SKM-1 (cell line): ENCODE data around the gene ARHGAP25.

ENCODE experiments used
- DNase-seq: peaks from one replicate; lab custom pipeline; 2025; ENCODE audit not compliant: unreplicated experiment; lab: John Stamatoyannopoulos, UW

ARHGAP25 gene, protein sequence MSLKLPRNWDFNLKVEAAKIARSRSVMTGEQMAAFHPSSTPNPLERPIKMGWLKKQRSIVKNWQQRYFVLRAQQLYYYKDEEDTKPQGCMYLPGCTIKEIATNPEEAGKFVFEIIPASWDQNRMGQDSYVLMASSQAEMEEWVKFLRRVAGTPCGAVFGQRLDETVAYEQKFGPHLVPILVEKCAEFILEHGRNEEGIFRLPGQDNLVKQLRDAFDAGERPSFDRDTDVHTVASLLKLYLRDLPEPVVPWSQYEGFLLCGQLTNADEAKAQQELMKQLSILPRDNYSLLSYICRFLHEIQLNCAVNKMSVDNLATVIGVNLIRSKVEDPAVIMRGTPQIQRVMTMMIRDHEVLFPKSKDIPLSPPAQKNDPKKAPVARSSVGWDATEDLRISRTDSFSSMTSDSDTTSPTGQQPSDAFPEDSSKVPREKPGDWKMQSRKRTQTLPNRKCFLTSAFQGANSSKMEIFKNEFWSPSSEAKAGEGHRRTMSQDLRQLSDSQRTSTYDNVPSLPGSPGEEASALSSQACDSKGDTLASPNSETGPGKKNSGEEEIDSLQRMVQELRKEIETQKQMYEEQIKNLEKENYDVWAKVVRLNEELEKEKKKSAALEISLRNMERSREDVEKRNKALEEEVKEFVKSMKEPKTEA

DNA sequence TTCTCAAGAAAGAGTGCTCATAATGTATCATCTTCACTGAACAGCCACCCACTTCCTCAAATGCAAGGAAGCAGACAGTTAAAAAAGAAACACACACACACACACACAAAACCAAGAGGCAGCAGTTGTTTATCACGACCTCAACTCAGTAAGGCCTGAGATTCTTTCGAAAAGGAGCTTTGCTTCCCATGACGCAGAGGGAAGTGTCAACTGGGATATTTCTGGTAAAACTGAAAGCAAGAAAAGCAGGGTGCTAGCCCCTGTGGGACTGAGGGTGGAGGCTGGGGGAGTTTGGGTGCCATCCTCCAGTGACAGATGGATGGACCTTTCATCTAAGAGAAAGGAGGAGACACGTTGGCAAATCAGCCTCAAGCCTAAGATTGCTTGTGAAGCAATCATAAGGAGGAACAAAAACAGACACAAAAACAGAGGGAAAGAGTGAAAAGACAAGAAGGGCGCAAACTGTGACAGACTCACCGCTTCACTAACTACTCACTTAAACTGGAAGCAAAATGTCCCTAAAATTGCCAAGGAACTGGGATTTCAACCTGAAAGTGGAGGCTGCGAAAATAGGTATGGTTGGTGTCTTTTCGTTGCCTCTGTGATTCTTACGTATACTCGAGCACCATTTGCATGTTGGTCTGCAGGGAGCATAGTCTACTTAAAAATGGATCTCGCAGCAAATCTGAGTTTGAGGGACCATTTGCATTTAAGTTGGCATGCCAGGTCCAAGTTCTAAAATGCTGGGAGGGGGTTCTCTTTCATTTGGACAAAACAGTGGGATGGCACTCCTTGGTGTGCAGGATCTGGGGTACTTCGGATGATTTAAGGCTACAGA lies at the start of gene ARHGAP25:
Gene ARHGAP25 (plus strand): TSS at position 124 of the 838 bp plus-strand sequence. CDS start 389 bp downstream, at position 513.
- DNase-seq = peak; percentile 80

DNA sequence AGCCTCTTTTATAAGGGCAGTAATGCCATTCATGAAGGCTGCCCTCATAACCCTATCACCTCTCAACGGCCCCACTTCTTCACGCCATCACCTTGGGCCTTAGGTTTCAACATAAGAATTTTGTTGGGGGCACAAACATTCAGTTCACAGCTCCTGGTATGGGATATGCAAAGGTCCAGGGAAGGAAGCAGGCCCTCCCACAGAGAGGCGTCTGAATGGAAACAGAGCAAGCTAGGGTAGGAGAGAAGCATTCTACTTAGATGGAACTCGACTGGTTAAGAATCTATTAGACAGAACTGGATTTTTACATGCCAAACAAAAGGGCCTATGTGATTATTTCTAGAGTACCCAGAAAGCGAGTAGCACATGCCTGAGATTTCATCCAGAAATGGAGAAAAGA lies 48.4 kb upstream of the ARHGAP25 start:
- no peak for DNase-seq

DNA sequence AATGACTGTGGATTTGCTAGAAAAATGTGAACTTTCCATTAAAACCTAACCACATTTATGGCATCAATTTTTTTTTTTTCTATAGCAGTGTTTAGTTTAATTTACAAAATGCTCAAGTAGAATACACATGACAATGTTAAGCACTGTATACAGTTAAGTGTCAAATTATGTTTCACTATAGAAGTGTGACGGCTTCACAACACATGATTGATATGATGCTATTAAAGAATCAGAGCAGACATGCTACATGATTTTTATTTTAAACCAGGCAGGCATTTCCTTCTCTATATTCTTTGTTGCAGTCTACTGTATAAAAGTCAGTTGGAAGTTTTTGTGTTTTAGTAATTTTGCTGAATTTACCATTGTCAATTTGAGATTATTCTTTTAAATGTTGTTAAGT lies 47.6 kb upstream of the ARHGAP25 start:
- DNase-seq = no peak

DNA sequence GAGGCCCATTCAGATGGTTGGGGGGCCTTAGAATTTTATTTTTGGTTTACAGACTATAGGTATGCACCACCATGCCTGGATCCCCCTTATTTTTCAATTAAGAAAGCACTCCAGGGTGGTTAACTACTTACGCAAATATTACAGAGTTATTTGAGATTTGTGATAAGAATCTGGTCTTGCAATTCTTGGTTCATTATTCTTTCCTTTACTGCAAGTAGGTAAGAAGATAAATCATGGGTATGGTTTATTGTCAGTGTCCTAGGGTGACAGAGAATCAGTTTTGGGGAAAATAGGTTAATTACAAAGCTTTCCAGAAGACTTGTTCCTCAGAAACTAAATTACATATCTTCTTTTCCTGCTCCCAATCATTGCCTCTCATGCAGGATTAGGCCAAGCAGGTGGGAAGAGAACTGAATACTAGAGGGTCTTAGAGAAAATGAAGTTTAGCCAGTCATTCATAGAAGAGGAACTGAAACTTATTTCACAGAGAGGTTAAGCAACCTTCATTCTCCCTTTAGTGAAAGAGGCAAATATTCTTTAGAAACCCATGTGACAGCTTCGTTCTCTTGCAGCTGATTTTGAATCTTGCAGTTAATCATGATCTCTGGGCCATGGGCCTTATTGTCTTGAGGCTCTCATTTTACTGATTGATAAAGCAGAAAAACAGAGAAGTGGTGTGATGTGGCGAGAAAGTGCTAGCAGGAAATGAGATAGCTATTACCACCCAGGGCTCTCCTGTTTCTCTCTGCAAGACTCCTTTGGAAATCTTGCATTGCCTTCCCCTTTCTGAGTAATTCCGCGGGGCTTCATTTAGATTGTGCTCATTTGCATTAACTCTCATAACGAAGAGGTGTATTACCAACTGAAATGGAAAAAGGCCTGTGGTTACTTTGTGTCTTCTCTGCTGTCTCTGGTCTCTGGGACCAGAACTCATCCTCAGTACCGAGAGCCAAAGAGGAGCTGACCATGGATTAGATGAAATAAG lies 44.8 kb upstream of the ARHGAP25 start:
- peak; percentile 88 for DNase-seq

DNA sequence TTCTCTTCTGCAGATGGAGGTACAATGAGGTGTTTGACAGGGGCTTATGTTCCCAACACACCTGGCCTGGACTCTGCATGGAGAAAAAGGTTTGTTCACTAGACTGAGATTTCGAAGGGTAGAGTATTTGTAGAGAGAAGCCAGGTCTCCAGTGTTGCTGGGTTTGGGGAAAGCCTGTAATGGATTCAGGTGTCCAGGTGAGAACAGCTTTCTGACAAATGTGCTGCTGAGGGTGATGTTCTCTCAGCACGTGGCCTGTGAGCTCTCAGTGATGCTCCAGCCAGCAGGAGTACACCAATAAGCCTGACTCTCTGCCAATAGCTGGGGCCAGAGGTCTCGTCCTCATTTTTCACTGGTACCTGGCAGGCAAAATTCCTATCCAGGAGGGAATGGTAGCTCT lies 43.8 kb upstream of the ARHGAP25 start:
- no peak for DNase-seq

DNA sequence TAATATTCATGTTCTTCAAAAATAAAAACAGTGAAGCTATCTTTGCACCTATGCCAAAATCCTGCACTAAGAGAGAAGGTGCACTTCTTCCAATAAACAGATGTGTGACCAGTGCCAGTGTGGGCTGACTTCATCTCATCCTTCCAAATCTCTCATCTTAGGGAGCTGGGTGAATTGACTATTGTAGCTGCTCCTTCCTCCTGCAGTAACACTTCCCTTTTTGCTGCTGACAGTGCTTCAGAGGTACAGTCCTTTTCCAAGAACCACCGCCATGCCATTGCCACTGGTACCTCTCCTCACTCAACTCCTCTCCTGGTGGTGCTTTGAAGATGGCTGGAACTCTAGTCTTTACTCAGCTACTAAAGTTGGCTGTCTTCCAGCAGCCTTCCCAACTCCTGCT lies 42.1 kb upstream of the ARHGAP25 start:
- DNase-seq = peak; percentile 41

DNA sequence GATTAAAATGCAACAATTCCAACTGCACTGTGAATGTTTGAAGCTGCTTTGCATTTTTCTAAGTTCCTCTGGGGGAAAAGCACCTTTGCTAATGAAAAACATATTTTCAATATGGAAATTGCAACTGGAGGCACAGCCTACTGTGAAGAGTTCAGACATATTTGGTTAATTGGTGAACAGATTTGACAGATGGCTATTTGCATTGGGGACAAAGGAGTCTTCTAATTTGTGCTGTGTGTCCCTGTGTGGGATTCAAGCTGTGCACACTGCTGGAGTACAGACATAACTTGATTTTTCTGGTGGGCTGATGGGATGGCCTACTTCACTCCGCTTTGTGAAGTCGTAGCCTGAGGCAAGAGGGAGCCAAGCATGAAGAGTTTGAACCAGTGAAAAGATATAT lies 40.7 kb upstream of the ARHGAP25 start:
- DNase-seq = no peak

DNA sequence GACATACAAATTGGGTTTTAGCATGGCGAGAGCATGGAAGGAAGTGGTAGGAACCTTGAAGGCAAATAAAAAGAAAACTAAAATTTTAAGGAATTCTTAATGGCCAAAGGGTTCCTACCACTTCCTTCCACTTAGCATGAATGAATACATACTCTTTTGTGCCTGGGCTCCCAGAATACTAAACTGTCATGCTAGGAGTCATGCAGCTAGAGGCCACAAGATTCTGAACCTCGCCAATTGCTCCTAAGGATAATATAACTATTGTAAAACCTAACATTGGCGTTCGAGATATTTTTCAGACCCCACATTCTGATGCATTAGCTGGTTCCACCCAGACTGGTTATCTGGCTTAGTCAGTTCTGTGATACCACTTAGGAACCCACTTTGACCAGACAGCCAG lies 38.6 kb upstream of the ARHGAP25 start:
- DNase-seq = no peak

DNA sequence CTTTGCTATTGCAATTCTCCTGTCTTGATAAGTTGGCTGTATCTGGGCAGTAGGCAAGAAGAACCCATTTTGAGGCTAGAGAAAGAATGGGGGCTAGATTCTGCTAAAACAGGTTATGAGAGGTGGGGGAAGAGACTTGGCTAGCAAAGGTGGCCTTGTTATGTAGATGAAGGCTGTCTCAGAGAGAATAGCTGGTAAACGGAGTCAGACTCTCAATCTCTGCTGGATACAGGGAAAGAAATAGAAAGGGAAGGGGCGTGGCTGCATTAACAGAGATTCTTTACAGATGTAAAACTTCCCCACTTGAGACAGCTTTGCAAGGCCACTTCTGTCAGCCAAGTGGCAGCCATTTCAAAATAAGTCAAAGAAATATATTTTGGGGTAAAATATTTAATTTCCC lies 38.1 kb upstream of the ARHGAP25 start:
- DNase-seq = no peak

DNA sequence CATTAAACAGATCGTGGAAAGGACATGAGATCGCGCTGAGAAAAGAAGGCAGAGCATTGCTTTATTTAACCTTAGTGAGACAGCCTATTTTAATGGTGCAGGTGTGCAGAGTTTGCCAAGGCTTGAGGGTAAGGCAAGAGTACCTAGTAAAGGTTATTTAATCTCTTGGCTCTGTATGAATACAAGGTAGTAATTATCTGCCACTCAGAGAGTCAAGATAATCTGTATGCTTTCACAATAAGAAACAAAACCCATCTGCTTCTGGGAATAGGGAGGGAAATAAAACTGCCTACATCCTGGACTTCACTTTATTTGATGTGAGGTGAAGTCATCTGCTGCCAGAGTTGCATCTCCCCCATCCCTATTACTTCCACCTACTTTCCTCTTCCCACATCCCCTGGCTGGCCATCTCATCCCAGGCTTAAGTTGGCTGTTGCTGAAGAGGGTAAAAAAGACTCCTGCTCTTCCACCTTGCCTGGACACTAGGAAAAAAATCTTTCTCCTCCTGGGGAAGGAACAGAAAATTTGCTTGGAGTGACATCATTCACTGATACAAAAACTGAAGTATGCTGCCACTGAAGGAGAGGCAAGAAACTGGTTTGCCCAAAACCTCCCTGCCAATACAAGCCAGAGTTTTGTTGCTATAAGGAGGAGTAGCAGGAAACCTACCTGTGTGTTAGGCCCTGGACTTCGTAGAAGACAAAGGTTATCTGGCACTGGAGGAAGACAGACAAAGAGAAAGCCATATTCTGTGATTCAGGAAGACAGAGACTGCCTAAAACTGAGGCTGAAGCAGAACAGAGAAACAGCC lies 35.8 kb upstream of the ARHGAP25 start:
- DNase-seq = no peak

DNA sequence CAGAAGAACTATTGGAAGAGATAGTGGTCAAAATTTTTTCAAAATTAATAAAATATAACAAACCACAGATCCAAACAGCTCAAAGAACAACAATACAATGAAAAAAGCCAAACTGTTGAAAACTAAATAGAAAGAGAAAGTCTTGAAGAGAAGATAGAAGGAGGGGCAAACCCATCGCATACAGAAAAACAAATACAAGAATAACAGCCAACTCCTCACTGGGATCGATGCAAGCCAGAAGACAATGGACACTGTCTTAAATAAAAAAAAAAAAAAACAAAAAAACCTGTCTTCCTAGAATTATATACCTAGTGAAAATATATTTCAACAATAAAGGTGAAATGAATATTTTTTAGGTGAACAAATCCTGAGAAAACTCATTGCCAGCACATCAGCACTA lies 34.1 kb upstream of the ARHGAP25 start:
- no peak for DNase-seq

DNA sequence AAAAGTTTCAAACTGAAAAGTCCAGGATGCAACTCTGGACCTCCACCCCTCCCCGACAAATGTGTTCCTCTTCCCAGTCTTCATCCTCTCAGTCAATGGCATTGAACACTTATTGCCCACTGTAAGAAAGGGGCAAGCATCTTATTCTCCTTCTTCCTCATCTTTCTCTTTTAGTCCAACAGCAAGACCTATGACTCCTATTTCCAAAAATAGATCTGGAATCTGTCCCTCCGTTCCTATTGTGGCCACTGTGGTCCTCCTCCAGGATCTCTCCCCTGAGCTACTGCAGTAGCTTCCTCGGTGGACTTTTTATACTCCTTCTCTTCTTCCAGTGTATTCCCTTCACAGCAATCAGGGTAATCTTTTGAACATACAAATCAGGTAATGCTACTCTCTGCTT lies 28.0 kb upstream of the ARHGAP25 start:
- DNase-seq = no peak

DNA sequence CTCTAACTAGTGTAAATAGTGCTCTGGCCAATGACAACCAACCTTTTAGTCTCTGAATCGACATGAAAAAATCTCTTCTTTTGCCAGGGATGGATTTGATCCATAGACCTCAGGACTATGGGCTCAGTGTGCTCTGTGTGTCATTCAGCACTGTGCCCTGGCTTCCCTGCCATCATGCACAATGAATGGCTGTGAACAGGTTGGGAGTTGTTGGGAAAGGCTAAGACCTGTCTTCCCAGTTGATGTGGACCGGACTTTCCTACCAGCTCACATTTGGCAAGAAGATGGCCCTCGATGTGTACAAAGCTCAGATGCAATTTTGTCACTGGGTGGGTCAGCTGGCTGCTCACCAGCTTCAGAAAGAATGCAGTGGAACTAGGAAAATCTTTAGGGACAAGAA lies 26.0 kb upstream of the ARHGAP25 start:
- no peak for DNase-seq

DNA sequence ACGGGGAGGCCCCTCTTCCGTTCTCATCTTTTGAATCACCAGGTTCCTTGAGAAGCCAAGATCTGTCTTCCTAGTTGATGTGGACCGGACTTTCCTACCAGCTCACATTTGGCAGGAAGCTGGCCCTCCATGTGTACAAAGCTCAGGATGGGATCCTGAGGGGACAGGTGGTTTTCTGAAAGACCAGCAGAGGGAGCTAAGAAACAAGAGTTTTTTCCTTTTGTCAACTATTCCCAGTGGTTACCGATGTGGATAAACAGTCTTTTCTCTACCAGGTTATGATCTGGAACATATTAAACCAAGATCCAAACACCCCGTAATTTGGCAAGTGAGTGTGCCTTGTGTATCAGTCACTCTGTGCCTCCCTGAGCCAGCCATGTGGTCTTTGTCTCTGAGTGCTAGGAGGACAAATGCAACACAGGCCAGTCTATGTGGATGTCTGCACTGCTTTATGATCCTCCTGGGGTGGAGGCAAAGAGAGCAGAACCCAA lies 25.1 kb upstream of the ARHGAP25 start:
- peak; percentile 57 for DNase-seq

DNA sequence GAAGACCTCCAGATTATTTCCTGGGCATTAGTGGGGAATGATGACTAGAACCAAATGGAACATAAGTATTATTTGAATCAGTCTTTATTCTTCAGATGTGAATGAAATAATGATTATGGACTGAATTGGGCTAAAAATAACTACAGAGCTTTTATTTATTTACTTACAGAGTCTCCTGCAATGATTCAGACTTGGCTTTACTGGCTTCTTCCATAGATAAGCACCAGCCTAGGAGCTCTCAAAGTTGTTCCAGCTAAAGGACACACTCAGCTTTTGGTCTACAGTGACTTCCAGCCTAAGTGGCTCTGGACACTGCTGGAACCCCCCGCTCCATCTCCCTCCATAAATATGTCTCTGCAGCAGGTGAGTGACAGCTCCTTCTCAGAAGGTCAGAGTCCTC lies 24.3 kb upstream of the ARHGAP25 start:
- DNase-seq = no peak

DNA sequence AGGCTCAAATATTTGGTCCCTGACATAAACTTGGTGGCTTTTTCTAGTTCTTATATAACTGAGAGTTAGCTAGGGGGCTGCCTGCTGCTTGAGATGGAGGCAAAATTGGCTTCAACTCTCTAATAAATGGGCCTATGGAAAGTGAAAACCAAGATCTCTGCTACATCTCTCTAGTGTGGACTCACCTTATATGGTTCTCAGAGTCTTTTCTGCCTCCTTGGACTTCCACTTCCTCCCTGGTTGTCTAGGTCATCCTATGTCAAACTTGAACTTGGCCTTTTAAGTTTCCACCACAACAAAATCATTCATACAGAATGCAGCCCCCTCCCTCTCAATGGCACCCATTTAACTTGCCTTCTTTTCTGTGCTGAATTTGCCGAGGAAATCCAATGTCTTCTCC lies 23.9 kb upstream of the ARHGAP25 start:
- DNase-seq = no peak

DNA sequence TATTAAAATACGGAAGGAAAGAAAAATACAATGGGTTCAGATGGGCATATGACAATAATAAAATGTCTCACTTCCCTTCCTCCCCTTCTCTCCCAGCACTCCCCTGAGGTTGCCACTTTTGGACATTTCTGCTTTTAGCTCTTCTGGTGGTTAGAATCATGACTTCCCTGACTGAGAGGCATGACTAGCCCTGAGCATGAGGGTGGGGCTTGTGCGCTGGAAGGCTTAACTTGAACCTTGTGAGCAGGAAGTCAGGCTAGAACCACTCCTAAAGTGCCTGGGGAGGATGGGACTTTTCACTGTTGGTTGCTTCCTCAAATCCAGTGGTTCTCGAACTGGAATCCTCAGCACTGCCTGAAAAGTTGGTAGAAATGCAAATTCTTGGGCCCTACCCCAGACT lies 19.7 kb upstream of the ARHGAP25 start:
- DNase-seq = peak; percentile 95

DNA sequence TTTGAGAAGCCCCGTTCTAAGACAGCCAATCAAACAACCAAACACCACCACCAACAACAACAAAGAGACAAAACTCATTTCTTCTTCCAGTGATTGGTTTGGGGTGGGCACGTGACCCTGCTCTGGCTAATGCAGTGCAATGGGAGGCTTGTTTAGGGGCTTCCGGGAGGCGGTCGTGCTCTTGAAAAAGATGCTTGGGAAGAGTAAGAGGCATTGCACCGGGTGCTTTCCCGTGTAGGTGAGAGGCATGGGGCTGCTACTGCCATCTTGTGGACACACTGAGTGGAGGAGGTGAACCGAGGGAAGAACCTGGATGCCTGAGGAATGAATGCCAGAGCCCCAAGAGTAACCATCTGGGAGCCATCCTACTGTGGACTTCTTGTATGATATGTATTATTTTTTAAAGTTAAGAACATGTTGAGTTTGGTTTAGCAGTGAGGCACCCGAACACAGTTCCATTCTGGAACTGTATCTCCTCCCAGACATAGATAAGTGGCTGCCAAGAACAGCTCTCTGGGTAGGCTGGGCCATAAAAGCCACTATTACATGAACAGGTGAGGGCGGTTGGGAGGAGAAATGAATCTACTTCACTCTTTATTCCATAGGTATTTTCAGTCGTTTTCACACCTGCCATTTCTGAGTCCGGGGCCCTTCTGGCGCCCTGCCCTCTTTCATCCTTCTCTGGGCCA lies 19.1 kb upstream of the ARHGAP25 start:
- DNase-seq = peak; percentile 55
